ENCODE results near the gene GJC2.

DNA sequence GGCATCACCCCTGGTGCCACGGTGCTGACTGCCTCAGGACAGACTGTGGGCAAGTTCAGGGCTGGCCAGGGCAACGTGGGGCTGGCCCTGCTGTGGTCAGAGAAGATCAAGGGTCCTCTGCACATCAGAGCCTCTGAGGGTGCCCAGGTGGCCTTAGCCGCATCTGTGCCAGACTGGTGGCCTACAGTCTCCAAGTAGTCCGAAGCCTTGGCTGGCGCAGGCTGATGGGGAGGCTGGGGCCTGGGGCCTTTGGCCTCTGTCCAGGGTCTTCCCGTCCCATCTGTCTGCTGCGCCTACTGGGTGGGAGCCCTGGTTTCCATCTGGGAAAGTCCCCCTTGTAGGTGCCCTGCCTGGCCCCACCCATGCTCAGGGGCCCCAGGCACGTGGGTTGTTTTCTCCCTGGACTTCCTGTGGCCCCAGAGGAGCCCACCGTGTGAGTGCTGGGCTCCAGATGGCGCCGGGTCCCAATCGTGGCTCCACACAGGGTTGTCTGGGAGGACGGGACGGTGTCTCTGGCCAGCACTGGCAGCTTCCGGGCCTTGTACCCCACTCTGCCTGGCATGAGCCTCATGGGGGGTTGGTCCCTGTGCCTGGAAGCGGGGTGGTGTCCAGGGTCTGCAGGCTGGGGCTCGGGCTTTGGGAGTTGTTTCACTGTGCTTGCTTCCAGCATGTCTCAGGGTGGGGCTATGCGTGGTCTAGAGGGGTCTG, 25.7 kb downstream of the GJC2 start:
- TF ChIP-seq, protein P1, sequence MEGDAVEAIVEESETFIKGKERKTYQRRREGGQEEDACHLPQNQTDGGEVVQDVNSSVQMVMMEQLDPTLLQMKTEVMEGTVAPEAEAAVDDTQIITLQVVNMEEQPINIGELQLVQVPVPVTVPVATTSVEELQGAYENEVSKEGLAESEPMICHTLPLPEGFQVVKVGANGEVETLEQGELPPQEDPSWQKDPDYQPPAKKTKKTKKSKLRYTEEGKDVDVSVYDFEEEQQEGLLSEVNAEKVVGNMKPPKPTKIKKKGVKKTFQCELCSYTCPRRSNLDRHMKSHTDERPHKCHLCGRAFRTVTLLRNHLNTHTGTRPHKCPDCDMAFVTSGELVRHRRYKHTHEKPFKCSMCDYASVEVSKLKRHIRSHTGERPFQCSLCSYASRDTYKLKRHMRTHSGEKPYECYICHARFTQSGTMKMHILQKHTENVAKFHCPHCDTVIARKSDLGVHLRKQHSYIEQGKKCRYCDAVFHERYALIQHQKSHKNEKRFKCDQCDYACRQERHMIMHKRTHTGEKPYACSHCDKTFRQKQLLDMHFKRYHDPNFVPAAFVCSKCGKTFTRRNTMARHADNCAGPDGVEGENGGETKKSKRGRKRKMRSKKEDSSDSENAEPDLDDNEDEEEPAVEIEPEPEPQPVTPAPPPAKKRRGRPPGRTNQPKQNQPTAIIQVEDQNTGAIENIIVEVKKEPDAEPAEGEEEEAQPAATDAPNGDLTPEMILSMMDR (IDR thresholded peaks at IDR 0.05; ENCODE audit: extremely low read depth in 1 of 2, insufficient read depth in 1 of 2, low read depth in 1 of 2, low read length in 2 of 2) = no peak
- TF ChIP-seq EZH2 (IDR thresholded peaks at IDR 0.05; ENCODE audit: borderline replicate concordance, low read depth, low read length, severe bottlenecking) (no peak), POLR2A (IDR thresholded peaks at IDR 0.05; ENCODE audit: low read depth, low read length) (no peak)
- TF ChIP-seq, protein P2, sequence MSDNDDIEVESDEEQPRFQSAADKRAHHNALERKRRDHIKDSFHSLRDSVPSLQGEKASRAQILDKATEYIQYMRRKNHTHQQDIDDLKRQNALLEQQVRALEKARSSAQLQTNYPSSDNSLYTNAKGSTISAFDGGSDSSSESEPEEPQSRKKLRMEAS (IDR thresholded peaks at IDR 0.05; ENCODE audit: insufficient read depth, insufficient read length) = no peak

All from endothelial cell of umbilical vein (primary cell).